GM23248 (cell line): ENCODE measurements around the gene SLPI. TPM values are rescaled to one million over a fixed set of nuclear protein-coding genes. Genes with fewer than 3 reads are reported as not detected.

Experiments
- DNase-seq: peaks from one replicate; pipeline ENCODE4 v3.0.0-alpha.2; 2015
- H2AFZ ChIP-seq: fragments of 200-600 bp; sonication (generic); 2 replicates; pipeline ENCODE4 v1.6.1; 2016; ENCODE audit warnings: antibody characterized with exemption
- H3F3A ChIP-seq: fragments of 200-600 bp; sonication (generic); 2 replicates; pipeline ENCODE4 v1.6.1; 2016; ENCODE audit warnings: mild to moderate bottlenecking, antibody characterized with exemption, mixed run types; ENCODE audit not compliant: insufficient read depth
- H3K27ac ChIP-seq: fragments of 200-600 bp; sonication (generic); 2 replicates; pipeline ENCODE4 v1.5.1; 2016; ENCODE audit warnings: mild to moderate bottlenecking
- H3K27me3 ChIP-seq: fragments of 200-600 bp; sonication (generic); replicated peaks from 2 replicates; pipeline ENCODE4 v1.6.1; 2016; ENCODE audit warnings: mild to moderate bottlenecking; ENCODE audit not compliant: insufficient read depth
- H3K36me3 ChIP-seq: fragments of 200-600 bp; sonication (generic); 2 replicates; pipeline ENCODE4 v1.6.1; 2016; ENCODE audit warnings: low read depth, mild to moderate bottlenecking
- H3K4me1 ChIP-seq: fragments of 200-600 bp; sonication (generic); 2 replicates; pipeline ENCODE4 v1.6.1; 2016; ENCODE audit warnings: mild to moderate bottlenecking; ENCODE audit not compliant: insufficient read depth
- H3K4me2 ChIP-seq: fragments of 200-600 bp; sonication (generic); one replicate; pipeline ENCODE4 v1.6.1; 2016; ENCODE audit warnings: mild to moderate bottlenecking; ENCODE audit not compliant: unreplicated experiment
- H3K4me3 ChIP-seq: fragments of 200-600 bp; sonication (generic); 2 replicates; pipeline ENCODE4 v1.5.1; 2016; ENCODE audit warnings: mild to moderate bottlenecking
- H3K79me2 ChIP-seq: fragments of 200-600 bp; sonication (generic); 2 replicates; pipeline ENCODE4 v1.6.1; 2016; ENCODE audit warnings: mild to moderate bottlenecking; ENCODE audit not compliant: insufficient read depth
- H3K9ac ChIP-seq: fragments of 200-600 bp; sonication (generic); 2 replicates; pipeline ENCODE4 v1.6.1; 2016; ENCODE audit warnings: mild to moderate bottlenecking
- H3K9me2 ChIP-seq: fragments of 200-600 bp; sonication (generic); 2 replicates; pipeline ENCODE4 v1.6.1; 2016; ENCODE audit warnings: mixed run types, mild to moderate bottlenecking, moderate library complexity; ENCODE audit not compliant: insufficient read depth
- H3K9me3 ChIP-seq: fragments of 200-600 bp; sonication (generic); one replicate; pipeline ENCODE4 v1.6.1; 2017; ENCODE audit warnings: low read depth
- H4K20me1 ChIP-seq: fragments of 200-600 bp; sonication (generic); 2 replicates; pipeline ENCODE4 v1.6.0; 2016; ENCODE audit not compliant: insufficient read depth
- EZH2 ChIP-seq: fragments of 200-600 bp; sonication (generic); IDR thresholded peaks from 2 replicates; pipeline ENCODE4 v1.6.1; 2018; ENCODE audit warnings: antibody characterized with exemption, mild to moderate bottlenecking; ENCODE audit not compliant: insufficient read depth, poor library complexity, severe bottlenecking
- EZH2phosphoT487 ChIP-seq: fragments of 200-600 bp; sonication (generic); IDR thresholded peaks from 2 replicates; pipeline ENCODE4 v1.6.1; 2018; ENCODE audit warnings: antibody characterized with exemption, moderate library complexity, mild to moderate bottlenecking, low read depth; ENCODE audit not compliant: insufficient read depth
- WGBS, 2 experiments: methylation state at CpG; one replicate each; pipeline ENCODE4 v1.1.6; 2015 to 2017; ENCODE audit warnings: low lambda C conversion rate in 2 of 2, low coverage in 1 of 2; ENCODE audit errors: missing lambda C conversion rate in 2 of 2; 5-methylcytosine and 5-hydroxymethylcytosine counted together
- in situ Hi-C: fragments of 300-500 bp; cut with MboI; formaldehyde crosslinking; loops from 2 replicates; pipeline ENCODE4 v1.15.0; 2020
- polyA plus RNA-seq: library from polyadenylated mRNA; unstranded; fragments of >200 nt; fragmentation: Nextera tagmentation; extraction: Ambion mirVana; gene quantifications from 2 replicates; pipeline ENCODE4 v1.2.1, GENCODE V29; 2016
- total RNA-seq: library from RNA; depleted of rRNA; stranded (reverse); fragments of >200 nt; shearing (Covaris generic); gene quantifications from 2 replicates; pipeline ENCODE4 v1.2.3, GENCODE V29; 2014

SLPI gene
- total and polyA plus RNA-seq, 2 experiments from 2014 or later = 1.7 to 3.7 TPM

- no peak for DNase-seq
- H3K27ac ChIP-seq = no peak overlapping the region
- WGBS, 2 experiments = 33 to 44% methylated on average over 2 of the region's 2 CpGs
- peaks cover 12% of the 10 kb centered on the region for H3K4me1 ChIP-seq
- H3K4me2 ChIP-seq = no peak overlapping the region
- TF ChIP-seq EZH2 (no peak), EZH2phosphoT487 (no peak)
- H3K9me2 ChIP-seq = no peaks in the 10 kb centered on the region
- H3K4me3 ChIP-seq = no peak overlapping the region
- H2AFZ ChIP-seq = no peak overlapping the region
- H3K9ac ChIP-seq = no peak overlapping the region
- no peaks in the 10 kb centered on the region for H3K79me2 ChIP-seq
- H3K9me3 ChIP-seq = no peaks in the 10 kb centered on the region
- H3K36me3 ChIP-seq = no peaks in the 10 kb centered on the region
- peaks cover 4% of the 10 kb centered on the region for H3F3A ChIP-seq
- no peaks in the 10 kb centered on the region for H4K20me1 ChIP-seq
- peaks cover 16% of the 10 kb centered on the region; the same call in 1 of the 2 replicates for H3K27me3 ChIP-seq
- in situ Hi-C loops = no loop called here
Measured at GRCh38 chr20:45258664-45259063, 4.3 kb upstream of the SLPI start.

- in situ Hi-C loops = no loop called here
- H3K27me3 ChIP-seq = peaks cover 13% of the 10 kb centered on the region
Measured at GRCh38 chr20:45258259-45258658, 3.9 kb upstream of the SLPI start.

GRCh38 chr20:45257711-45258110 lies 3.3 kb upstream of the SLPI start:
- H3K9me3 ChIP-seq = no peaks in the 10 kb centered on the region
- H3K79me2 ChIP-seq = no peaks in the 10 kb centered on the region
- H3K4me1 ChIP-seq = peaks cover 12% of the 10 kb centered on the region
- H3K36me3 ChIP-seq = no peaks in the 10 kb centered on the region
- H4K20me1 ChIP-seq = no peaks in the 10 kb centered on the region
- no peaks in the 10 kb centered on the region for H3K9me2 ChIP-seq
- H3K9ac ChIP-seq = no peak overlapping the region
- no peak overlapping the region for H3K4me3 ChIP-seq
- 72 to 74% methylated on average over 7 of the region's 7 CpGs for WGBS, 2 experiments
- no peak overlapping the region for H3K4me2 ChIP-seq
- in situ Hi-C loops = no loop called here
- peaks cover 13% of the 10 kb centered on the region for H3K27me3 ChIP-seq
- TF ChIP-seq EZH2 (no peak), EZH2phosphoT487 (no peak)
- DNase-seq = no peak
- no peak overlapping the region for H3K27ac ChIP-seq
- H2AFZ ChIP-seq = no peak overlapping the region
- peaks cover 4% of the 10 kb centered on the region for H3F3A ChIP-seq

More at GRCh38 chr20:45258259-45258658, 3.9 kb upstream of the SLPI start:
- DNase-seq = no peak
- Histone ChIP-seq H3K9me2 (no peaks in the 10 kb centered on the region), H3K4me2 (no peak overlapping the region), H3K9ac (no peak overlapping the region), H2AFZ (no peak overlapping the region), H3F3A (peaks cover 4% of the 10 kb centered on the region), H3K36me3 (no peaks in the 10 kb centered on the region), H3K9me3 (no peaks in the 10 kb centered on the region), H3K4me1 (peaks cover 12% of the 10 kb centered on the region), H3K4me3 (no peak overlapping the region), H4K20me1 (no peaks in the 10 kb centered on the region), H3K27ac (no peak overlapping the region), H3K79me2 (no peaks in the 10 kb centered on the region)
- TF ChIP-seq EZH2 = no peak
- TF ChIP-seq EZH2phosphoT487 = no peak
- 57 to 62% methylated on average over 3 of the region's 3 CpGs for WGBS, 2 experiments

- Histone ChIP-seq H4K20me1 (no peaks in the 10 kb centered on the region), H3K4me2 (no peak overlapping the region), H3K36me3 (no peaks in the 10 kb centered on the region), H3K27ac (no peak overlapping the region), H3K27me3 (peaks cover 13% of the 10 kb centered on the region), H3K4me1 (peaks cover 12% of the 10 kb centered on the region), H2AFZ (no peak overlapping the region), H3K4me3 (no peak overlapping the region), H3K9me2 (no peaks in the 10 kb centered on the region), H3K9ac (no peak overlapping the region), H3K79me2 (no peaks in the 10 kb centered on the region), H3F3A (peaks cover 4% of the 10 kb centered on the region), H3K9me3 (no peaks in the 10 kb centered on the region)
- DNase-seq = no peak
- WGBS, 2 experiments = 87 to 88% methylated on average over 3 of the region's 3 CpGs
- in situ Hi-C loops = no loop called here
- TF ChIP-seq EZH2 = no peak
- no peak for TF ChIP-seq EZH2phosphoT487
Measured at GRCh38 chr20:45257161-45257560, 2.8 kb upstream of the SLPI start.

GRCh38 chr20:45253261-45253660 lies 1.1 kb downstream of the SLPI start:
- Histone ChIP-seq H3K27me3 (peaks cover 32% of the 10 kb centered on the region), H2AFZ (no peak overlapping the region), H3F3A (peaks cover 4% of the 10 kb centered on the region), H3K9me3 (no peaks in the 10 kb centered on the region), H3K4me2 (no peak overlapping the region), H3K79me2 (no peaks in the 10 kb centered on the region), H3K9me2 (no peaks in the 10 kb centered on the region), H3K27ac (no peak overlapping the region), H4K20me1 (no peaks in the 10 kb centered on the region), H3K4me1 (peaks cover 12% of the 10 kb centered on the region), H3K36me3 (no peaks in the 10 kb centered on the region), H3K4me3 (no peak overlapping the region), H3K9ac (no peak overlapping the region)
- no peak for DNase-seq
- WGBS, 2 experiments = 54 to 56% methylated on average over 4 of the region's 4 CpGs
- in situ Hi-C loops = no loop called here
- TF ChIP-seq EZH2 (no peak), EZH2phosphoT487 (no peak)
